Measurements from ENCODE around the gene SRGAP1.
A peak's percentile ranks its signal among the peaks of the same experiment; 100 is the strongest.
"Not testable (repeated sequence)": the region's sequence is repeated elsewhere in the genome, so short reads cannot be mapped to it uniquely, and the experiment has no call there.

The SRGAP1 gene

GRCh38 chr12:64085996-64086395, 241.5 kb downstream of the SRGAP1 start:
- no peak for DNase-seq (ENCODE audit: low spot score)

- no peak for DNase-seq (ENCODE audit: low spot score)
Observed at GRCh38 chr12:64086946-64087345, 242.4 kb downstream of the SRGAP1 start.

- DNase-seq (ENCODE audit: low spot score): no peak
Observed at GRCh38 chr12:64087761-64088160, 243.3 kb downstream of the SRGAP1 start.

- peak; percentile 14 for DNase-seq (ENCODE audit: low spot score)
Observed at GRCh38 chr12:64088431-64089349, 244.2 kb downstream of the SRGAP1 start.

- DNase-seq (ENCODE audit: low spot score): no peak
Observed at GRCh38 chr12:64090047-64090446, 245.5 kb downstream of the SRGAP1 start.

GRCh38 chr12:64091186-64091585, 246.7 kb downstream of the SRGAP1 start:
- no peak for DNase-seq (ENCODE audit: low spot score)

GRCh38 chr12:64092507-64093196, 248.2 kb downstream of the SRGAP1 start:
- no peak for DNase-seq (ENCODE audit: low spot score)

GRCh38 chr12:64093689-64094088, 249.2 kb downstream of the SRGAP1 start:
- DNase-seq (ENCODE audit: low spot score): no peak

- DNase-seq (ENCODE audit: low spot score): no peak
Observed at GRCh38 chr12:64097366-64098105, 253.0 kb downstream of the SRGAP1 start.

- DNase-seq (ENCODE audit: low spot score): no peak
Observed at GRCh38 chr12:64098709-64099354, 254.3 kb downstream of the SRGAP1 start.

- no peak for DNase-seq (ENCODE audit: low spot score)
Observed at GRCh38 chr12:64099397-64099796, 254.9 kb downstream of the SRGAP1 start.

GRCh38 chr12:64102339-64102738, 257.8 kb downstream of the SRGAP1 start:
- DNase-seq (ENCODE audit: low spot score): no peak

GRCh38 chr12:64103825-64104740, 259.6 kb downstream of the SRGAP1 start:
- no peak for DNase-seq (ENCODE audit: low spot score)

GRCh38 chr12:64105026-64105425, 260.5 kb downstream of the SRGAP1 start:
- no peak for DNase-seq (ENCODE audit: low spot score)

GRCh38 chr12:64107776-64108175, 263.3 kb downstream of the SRGAP1 start:
- DNase-seq (ENCODE audit: low spot score): no peak

- DNase-seq (ENCODE audit: low spot score): no peak
Observed at GRCh38 chr12:64109706-64110105, 265.2 kb downstream of the SRGAP1 start.

- DNase-seq (ENCODE audit: low spot score): no peak
Observed at GRCh38 chr12:64110864-64111263, 266.4 kb downstream of the SRGAP1 start.

- DNase-seq (ENCODE audit: low spot score): no peak
Observed at GRCh38 chr12:64116969-64117368, 272.5 kb downstream of the SRGAP1 start.

GRCh38 chr12:64120568-64120967, 276.1 kb downstream of the SRGAP1 start:
- no peak for DNase-seq (ENCODE audit: low spot score)

- DNase-seq (ENCODE audit: low spot score): not testable (repeated sequence)
Observed at GRCh38 chr12:64121086-64121485, 276.6 kb downstream of the SRGAP1 start.

- DNase-seq (ENCODE audit: low spot score): no peak
Observed at GRCh38 chr12:64122154-64122553, 277.7 kb downstream of the SRGAP1 start.

Data from HuH-7.5 (cell line).